NOMO-1 treated with DMSO at 0.1 percent for 48 hours (cell line): ENCODE measurements around the gene APPBP2.

Experiments
- DNase-seq: peaks from one replicate; lab custom pipeline; 2025; ENCODE audit not compliant: unreplicated experiment; lab: John Stamatoyannopoulos, UW

Gene APPBP2

GRCh38 chr17:60398227-60398959 lies 127.6 kb downstream of the APPBP2 start:
- peak; percentile 98 for DNase-seq

GRCh38 chr17:60396412-60396811 lies 129.6 kb downstream of the APPBP2 start:
- DNase-seq = no peak

GRCh38 chr17:60395508-60396065 lies 130.5 kb downstream of the APPBP2 start:
- peak; percentile 77 for DNase-seq

- peak; percentile 91 for DNase-seq
Measured at GRCh38 chr17:60393840-60394723, 132.0 kb downstream of the APPBP2 start.
